Activated B cell treated with CpG ODN at 0.5 μM for 24 hours (primary cell): ENCODE results near the gene ADGRG3. TPM values are rescaled to one million over a fixed set of nuclear protein-coding genes. Genes with fewer than 3 reads are reported as not detected.
"Not testable (repeated sequence)": the region's sequence is repeated elsewhere in the genome, so short reads cannot be mapped to it uniquely, and the experiment has no call there.

Source experiments
- ATAC-seq: fragments of 200-7000 bp; cut with Tn5 transposase; one replicate; pipeline ENCODE4 v1.10.0; 2021; ENCODE audit warnings: low read depth, mild to moderate bottlenecking, moderate library complexity
- CTCF ChIA-PET: fragments of 350-600 bp; sonication (Branson Sonifier 250); formaldehyde crosslinking; loops from one replicate; lab custom pipeline; 2021; ENCODE audit warnings: antibody characterized with exemption; lab: Charles Lee
- POLR2A ChIA-PET: fragments of 350-600 bp; sonication (Branson Sonifier 250); formaldehyde crosslinking; loops from one replicate; lab custom pipeline; 2021; ENCODE audit warnings: antibody characterized with exemption; lab: Charles Lee
- DNase-seq: peaks from one replicate; pipeline ENCODE4 v3.0.0; 2022
- H3K27ac Mint-ChIP-seq: one replicate; pipeline ENCODE4 v1.8.0; 2020; ENCODE audit warnings: mixed read lengths
- H3K27me3 Mint-ChIP-seq: one replicate; pipeline ENCODE4 v1.8.0; 2021; ENCODE audit warnings: mixed read lengths
- H3K36me3 Mint-ChIP-seq: one replicate; pipeline ENCODE4 v1.8.0; 2021; ENCODE audit warnings: low read depth, mixed read lengths
- H3K4me1 Mint-ChIP-seq: one replicate; pipeline ENCODE4 v1.8.0; 2021; ENCODE audit warnings: mixed read lengths
- H3K4me3 Mint-ChIP-seq: one replicate; pipeline ENCODE4 v1.8.0; 2020; ENCODE audit warnings: mild to moderate bottlenecking, mixed read lengths
- H3K9me3 Mint-ChIP-seq: one replicate; pipeline ENCODE4 v1.8.0; 2020; ENCODE audit warnings: mixed read lengths
- intact Hi-C: fragments of 100-400 bp; cut with micrococcal nuclease; formaldehyde crosslinking; loops from one replicate; pipeline ENCODE4 v1.15.1; 2024
- total RNA-seq: library from RNA; stranded (reverse); gene quantifications from 2 replicates; pipeline ENCODE4 v1.2.3, GENCODE V29; 2022
- TF ChIP-seq, protein P1 (sequence below): fragments of 200-600 bp; IDR thresholded peaks from one replicate; pipeline ENCODE4 v1.8.0; 2022; ENCODE audit warnings: antibody characterized with exemption, mild to moderate bottlenecking

Gene ADGRG3
- total RNA-seq, 1 donor from 2014 or later = not detected

- Mint-ChIP-seq H3K4me1 (peaks cover 8% of the 10 kb centered on the region), H3K36me3 (peaks cover 2% of the 10 kb centered on the region), H3K27ac (no peak overlapping the region), H3K4me3 (no peak overlapping the region), H3K9me3 (peaks cover 2% of the 10 kb centered on the region), H3K27me3 (no peaks in the 10 kb centered on the region)
- ChIA-PET POLR2A (no interaction called here), CTCF (no interaction called here)
- no peak for ATAC-seq
- TF ChIP-seq, protein P1, sequence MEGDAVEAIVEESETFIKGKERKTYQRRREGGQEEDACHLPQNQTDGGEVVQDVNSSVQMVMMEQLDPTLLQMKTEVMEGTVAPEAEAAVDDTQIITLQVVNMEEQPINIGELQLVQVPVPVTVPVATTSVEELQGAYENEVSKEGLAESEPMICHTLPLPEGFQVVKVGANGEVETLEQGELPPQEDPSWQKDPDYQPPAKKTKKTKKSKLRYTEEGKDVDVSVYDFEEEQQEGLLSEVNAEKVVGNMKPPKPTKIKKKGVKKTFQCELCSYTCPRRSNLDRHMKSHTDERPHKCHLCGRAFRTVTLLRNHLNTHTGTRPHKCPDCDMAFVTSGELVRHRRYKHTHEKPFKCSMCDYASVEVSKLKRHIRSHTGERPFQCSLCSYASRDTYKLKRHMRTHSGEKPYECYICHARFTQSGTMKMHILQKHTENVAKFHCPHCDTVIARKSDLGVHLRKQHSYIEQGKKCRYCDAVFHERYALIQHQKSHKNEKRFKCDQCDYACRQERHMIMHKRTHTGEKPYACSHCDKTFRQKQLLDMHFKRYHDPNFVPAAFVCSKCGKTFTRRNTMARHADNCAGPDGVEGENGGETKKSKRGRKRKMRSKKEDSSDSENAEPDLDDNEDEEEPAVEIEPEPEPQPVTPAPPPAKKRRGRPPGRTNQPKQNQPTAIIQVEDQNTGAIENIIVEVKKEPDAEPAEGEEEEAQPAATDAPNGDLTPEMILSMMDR = no peak
- intact Hi-C loops = no loop called here
- DNase-seq = no peak
Measured at GRCh38 chr16:57728336-57729181, 60.5 kb downstream of the ADGRG3 start.

- Mint-ChIP-seq H3K27me3 (no peaks in the 10 kb centered on the region), H3K36me3 (peaks cover 2% of the 10 kb centered on the region), H3K4me1 (peaks cover 8% of the 10 kb centered on the region), H3K4me3 (no peak overlapping the region), H3K27ac (no peak overlapping the region), H3K9me3 (peaks cover 2% of the 10 kb centered on the region)
- ATAC-seq (no peak), DNase-seq (no peak)
- ChIA-PET CTCF (no interaction called here), POLR2A (no interaction called here)
- TF ChIP-seq, protein P1 = no peak
- intact Hi-C loops = no loop called here
Measured at GRCh38 chr16:57729182-57729484, 61.0 kb downstream of the ADGRG3 start.

DNA sequence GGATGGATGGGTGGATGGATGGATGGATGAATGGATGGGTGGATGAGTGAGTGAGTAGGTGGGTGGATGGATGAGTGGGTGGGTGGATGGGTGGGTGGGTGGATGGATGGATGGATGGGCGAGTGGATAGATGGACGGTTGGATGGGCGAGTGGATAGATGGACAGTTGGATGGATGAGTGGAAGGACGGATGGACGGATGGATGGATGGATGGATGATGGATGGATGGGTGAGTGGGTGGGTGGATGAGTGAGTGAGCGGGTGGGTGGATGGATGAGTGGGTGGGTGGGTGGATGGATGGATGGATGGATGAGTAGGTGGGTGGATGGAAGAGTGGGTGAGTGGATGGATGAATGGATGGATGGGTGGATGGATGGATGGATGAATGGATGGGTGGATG lies 61.7 kb downstream of the ADGRG3 start:
- CTCF ChIA-PET, H3K27me3 Mint-ChIP-seq, H3K4me3 Mint-ChIP-seq, H3K9me3 Mint-ChIP-seq, H3K27ac Mint-ChIP-seq, H3K36me3 Mint-ChIP-seq, DNase-seq, ATAC-seq, POLR2A ChIA-PET: not testable (repeated sequence)
- intact Hi-C loops = loop anchor here (10.0 kb wide), 2 partner anchors 315 to 1305 kb away; partner anchors contain the start of gene AMFR
- peaks cover 13% of the 10 kb centered on the region for H3K4me1 Mint-ChIP-seq

DNA sequence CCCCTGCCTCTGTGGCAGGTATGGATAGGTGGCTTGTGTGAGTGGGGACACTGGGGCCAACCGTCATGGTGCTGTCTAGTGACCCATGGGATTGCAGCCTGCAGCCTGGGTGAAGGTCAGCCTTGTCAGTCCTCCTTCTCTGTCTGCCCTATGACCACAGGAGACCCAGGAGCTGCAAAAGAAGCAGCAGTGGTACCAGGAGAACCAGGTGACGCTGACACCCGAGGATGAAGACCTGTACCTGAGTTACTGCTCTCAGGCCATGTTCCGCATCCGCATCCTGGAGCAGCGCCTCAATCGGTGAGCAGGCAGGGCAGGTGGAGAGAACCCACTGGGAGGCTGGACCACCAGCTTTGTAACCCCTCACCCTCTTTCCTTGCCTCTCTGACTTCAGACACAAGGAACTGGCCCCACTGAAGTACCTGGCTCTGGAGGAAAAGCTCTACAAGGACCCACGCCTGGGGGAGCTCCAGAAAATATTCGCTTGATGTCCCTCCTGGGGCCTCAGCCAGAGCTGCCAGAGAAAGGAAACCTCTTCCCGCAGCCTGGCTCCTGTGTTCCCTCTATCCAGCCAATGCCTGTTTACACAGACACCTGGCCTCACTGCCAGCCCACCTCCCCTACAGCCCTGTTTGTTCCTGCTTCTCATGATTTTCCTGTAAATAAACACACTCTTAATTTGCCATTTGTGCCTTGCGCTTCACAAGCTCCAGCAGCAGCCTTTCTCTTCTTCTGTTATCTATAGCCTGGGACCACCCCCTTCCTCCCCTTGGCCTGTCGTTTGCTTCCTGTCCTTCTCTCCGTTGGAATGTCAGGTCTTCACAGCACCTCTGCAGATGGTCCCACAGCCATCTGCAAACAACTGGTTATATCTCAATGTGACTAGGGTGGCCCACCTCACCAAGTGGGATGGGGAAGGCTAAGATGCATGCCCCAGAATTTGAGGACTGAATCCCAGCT lies 62.9 kb downstream of the ADGRG3 start:
- ATAC-seq (no peak), DNase-seq (no peak)
- Mint-ChIP-seq H3K27ac (no peak overlapping the region), H3K4me3 (no peak overlapping the region), H3K36me3 (peaks cover 11% of the 10 kb centered on the region), H3K9me3 (peaks cover 2% of the 10 kb centered on the region), H3K4me1 (peaks cover 16% of the 10 kb centered on the region), H3K27me3 (no peaks in the 10 kb centered on the region)
- CTCF ChIA-PET = no interaction called here
- intact Hi-C loops = loop anchor here (10.0 kb wide), 2 partner anchors 316 to 1306 kb away; partner anchors contain the start of gene AMFR
- POLR2A ChIA-PET = no interaction called here
- TF ChIP-seq, protein P1 = no peak

DNA sequence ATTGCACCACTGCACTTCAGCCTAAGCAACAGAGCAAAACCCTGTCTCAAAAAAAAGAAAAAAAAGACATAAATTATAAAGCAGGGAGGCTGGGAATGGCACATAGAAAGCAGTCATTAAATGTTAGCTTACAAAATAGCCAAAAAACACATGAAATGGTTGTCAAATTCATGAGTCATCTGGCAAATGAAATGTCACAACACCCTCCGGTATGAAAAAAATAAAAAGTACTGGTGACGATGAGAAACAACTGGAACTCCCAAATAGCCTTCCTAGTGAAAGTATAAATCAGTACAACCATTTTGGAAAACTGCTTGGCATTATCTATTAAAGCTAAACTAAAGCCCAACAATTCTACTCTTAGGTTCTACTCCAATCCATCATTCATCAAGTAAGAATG lies 63.9 kb downstream of the ADGRG3 start:
- CTCF ChIA-PET = no interaction called here
- DNase-seq = no peak

More for the DNA sequence above, 63.9 kb downstream of the ADGRG3 start:
- no peaks in the 10 kb centered on the region for H3K27me3 Mint-ChIP-seq
- TF ChIP-seq, protein P1 = no peak
- POLR2A ChIA-PET = no interaction called here
- peaks cover 11% of the 10 kb centered on the region for H3K36me3 Mint-ChIP-seq
- intact Hi-C loops = loop anchor here (10.0 kb wide), 2 partner anchors 317 to 1307 kb away; partner anchors contain the start of gene AMFR
- H3K27ac Mint-ChIP-seq = no peak overlapping the region
- H3K4me1 Mint-ChIP-seq = peaks cover 25% of the 10 kb centered on the region
- no peak for ATAC-seq
- peaks cover 2% of the 10 kb centered on the region for H3K9me3 Mint-ChIP-seq
- H3K4me3 Mint-ChIP-seq = no peak overlapping the region
